Thoracic aorta (tissue), 2 donors: Measurements from ENCODE around the gene BIRC7. TPM values are rescaled to one million over a fixed set of nuclear protein-coding genes. Genes with fewer than 3 reads are reported as not detected.

Experiments
- ATAC-seq: fragments of 150-250 bp; one replicate; pipeline ENCODE4 v1.8.0; 2017; ENCODE audit warnings: low read depth; ENCODE audit not compliant: insufficient number of reproducible peaks, low FRiP score
- DNase-seq: peaks from one replicate; pipeline ENCODE4 v3.0.0-alpha.2; 2020; ENCODE audit warnings: low spot score
- H3K27ac ChIP-seq, 2 donors: fragments of 200-600 bp; sonication (generic); 1 replicate in 1 of 2; 2 replicates in 1 of 2; pipeline ENCODE4 v1.5.1; 2016; ENCODE audit warnings: mild to moderate bottlenecking in 2 of 2, moderate library complexity in 2 of 2
- H3K27me3 ChIP-seq: fragments of 200-600 bp; sonication (generic); replicated peaks from 2 replicates; pipeline ENCODE4 v1.6.0; 2016; ENCODE audit warnings: mild to moderate bottlenecking; ENCODE audit not compliant: insufficient read depth
- H3K36me3 ChIP-seq: fragments of 200-600 bp; sonication (generic); one replicate; pipeline ENCODE4 v1.5.1; 2016
- H3K4me1 ChIP-seq, 2 donors: fragments of 200-600 bp; sonication (generic); 1 replicate in 1 of 2; 2 replicates in 1 of 2; pipeline versions ENCODE4 v1.5.1 to v1.6.0; 2016; ENCODE audit warnings: low read depth in 2 of 2, mild to moderate bottlenecking in 1 of 2; ENCODE audit not compliant: control insufficient read depth in 1 of 2
- H3K4me3 ChIP-seq: fragments of 200-600 bp; sonication (generic); 2 replicates; pipeline ENCODE4 v1.5.1; 2016; ENCODE audit warnings: mild to moderate bottlenecking
- H3K9me3 ChIP-seq: fragments of 200-600 bp; sonication (generic); 2 replicates; pipeline ENCODE4 v1.5.1; 2016
- total RNA-seq, 2 donors: library from RNA; depleted of rRNA; stranded (reverse); fragments of >200 nt; gene quantifications; one replicate each; pipeline versions ENCODE4 v1.1.0 to v1.2.3, GENCODE V29; 2016
- TF ChIP-seq, protein P1 (sequence below): fragments of 200-600 bp; sonication (generic); IDR thresholded peaks from one replicate; pipeline ENCODE4 v1.5.1; 2019; ENCODE audit warnings: antibody characterized with exemption

Gene BIRC7
- total RNA-seq, 2 donors from 2014 or later, result not detected

GRCh38 chr20:63273059-63273579 lies 37.4 kb downstream of the BIRC7 start:
- peaks cover 17 to 25% of the 10 kb centered on the region in 2 donors for H3K4me1 ChIP-seq
- TF ChIP-seq, protein P1, sequence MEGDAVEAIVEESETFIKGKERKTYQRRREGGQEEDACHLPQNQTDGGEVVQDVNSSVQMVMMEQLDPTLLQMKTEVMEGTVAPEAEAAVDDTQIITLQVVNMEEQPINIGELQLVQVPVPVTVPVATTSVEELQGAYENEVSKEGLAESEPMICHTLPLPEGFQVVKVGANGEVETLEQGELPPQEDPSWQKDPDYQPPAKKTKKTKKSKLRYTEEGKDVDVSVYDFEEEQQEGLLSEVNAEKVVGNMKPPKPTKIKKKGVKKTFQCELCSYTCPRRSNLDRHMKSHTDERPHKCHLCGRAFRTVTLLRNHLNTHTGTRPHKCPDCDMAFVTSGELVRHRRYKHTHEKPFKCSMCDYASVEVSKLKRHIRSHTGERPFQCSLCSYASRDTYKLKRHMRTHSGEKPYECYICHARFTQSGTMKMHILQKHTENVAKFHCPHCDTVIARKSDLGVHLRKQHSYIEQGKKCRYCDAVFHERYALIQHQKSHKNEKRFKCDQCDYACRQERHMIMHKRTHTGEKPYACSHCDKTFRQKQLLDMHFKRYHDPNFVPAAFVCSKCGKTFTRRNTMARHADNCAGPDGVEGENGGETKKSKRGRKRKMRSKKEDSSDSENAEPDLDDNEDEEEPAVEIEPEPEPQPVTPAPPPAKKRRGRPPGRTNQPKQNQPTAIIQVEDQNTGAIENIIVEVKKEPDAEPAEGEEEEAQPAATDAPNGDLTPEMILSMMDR, result no peak
- H3K27me3 ChIP-seq, result no peaks in the 10 kb centered on the region
- DNase-seq (no peak), ATAC-seq (no peak)
- peak overlapping the region in 1 of 2 donors; percentile 43 for H3K27ac ChIP-seq
- no peaks in the 10 kb centered on the region for H3K9me3 ChIP-seq
- H3K4me3 ChIP-seq, result peak overlapping the region; percentile 93
- peaks cover 15% of the 10 kb centered on the region for H3K36me3 ChIP-seq

DNA sequence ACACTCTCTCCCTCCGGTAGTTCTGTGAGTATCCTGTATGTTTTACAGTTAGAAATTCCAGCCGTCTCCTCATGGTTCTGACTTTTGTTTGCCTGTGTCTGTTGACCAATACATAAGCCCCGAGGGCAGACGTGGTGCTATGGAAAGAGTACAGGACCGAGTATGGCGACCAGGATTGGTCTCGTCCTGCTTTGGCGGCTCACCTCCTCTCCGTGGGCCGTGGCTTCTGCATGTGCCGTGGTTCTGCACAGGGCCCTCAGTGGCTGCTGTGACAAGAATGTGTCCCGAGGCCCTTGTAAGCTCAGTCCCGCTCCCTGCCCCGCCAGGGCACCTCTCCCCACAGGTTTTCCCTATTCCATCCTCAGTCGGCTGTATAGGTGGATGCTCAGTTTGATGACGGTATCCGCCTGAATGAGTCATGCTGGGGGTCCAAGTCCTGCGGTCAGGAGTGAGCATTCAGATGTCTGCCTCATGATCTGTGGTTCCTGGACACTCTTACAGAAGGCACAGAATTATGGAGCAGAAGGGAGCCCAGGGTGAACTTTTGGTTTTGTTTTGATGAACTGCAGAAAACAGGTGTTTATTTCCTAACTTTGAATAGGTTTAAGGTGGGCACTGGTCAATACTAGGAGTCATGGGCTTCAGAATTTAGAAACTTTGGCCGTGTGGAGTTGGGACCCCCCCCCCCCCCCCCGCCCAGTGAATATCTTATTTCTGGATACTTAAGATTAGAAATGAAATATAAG lies 38.1 kb downstream of the BIRC7 start:
- Histone ChIP-seq H3K36me3 (peaks cover 21% of the 10 kb centered on the region), H3K4me1 (peaks cover 17 to 25% of the 10 kb centered on the region in 2 donors), H3K9me3 (no peaks in the 10 kb centered on the region), H3K27ac (no peak overlapping the region), H3K4me3 (peak overlapping the region; percentile 93), H3K27me3 (no peaks in the 10 kb centered on the region)
- TF ChIP-seq, protein P1, result no peak
- DNase-seq (no peak), ATAC-seq (no peak)

DNA sequence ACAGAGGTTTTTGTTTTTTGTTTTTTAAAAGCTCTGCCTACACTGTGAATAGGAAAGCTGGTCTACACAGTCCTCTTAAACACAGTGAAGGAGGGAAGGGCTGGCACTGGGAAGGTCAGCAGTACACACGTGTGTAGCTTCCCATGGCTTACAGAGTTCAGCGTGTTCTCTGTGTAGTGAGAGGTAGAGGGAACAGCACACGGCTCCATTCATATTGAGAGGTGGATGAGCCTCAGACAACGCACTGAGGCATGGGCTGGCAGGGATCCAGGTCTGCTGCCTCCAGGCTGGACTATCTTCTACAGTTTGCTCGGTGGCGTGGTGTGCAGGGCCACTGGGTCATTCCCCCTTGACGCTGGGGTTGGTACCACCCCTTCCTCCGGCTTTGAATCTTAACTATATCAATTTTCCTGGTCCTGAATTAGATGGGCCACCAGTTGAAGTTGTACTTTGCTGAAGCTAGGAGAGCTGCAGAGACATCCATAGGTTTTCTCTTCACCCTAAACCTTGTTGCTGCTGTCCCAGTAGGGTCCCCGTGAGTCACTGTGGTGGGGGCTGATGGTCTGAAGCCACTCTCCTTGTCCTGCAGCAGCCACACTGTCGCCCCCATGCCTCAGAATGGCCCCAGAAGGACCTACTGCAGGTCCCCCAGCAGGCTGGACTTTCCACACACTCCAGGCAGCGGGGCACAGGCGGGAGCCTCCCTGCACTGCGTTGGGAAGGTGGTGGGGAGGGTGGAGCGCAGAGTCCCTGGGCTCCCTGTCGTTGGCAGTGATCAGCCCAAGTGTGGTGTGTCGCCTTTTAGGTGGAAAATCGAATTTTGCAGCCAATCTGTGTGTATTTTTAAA lies 38.9 kb downstream of the BIRC7 start:
- H3K9me3 ChIP-seq, result no peaks in the 10 kb centered on the region
- DNase-seq, result no peak
- no peak overlapping the region for H3K27ac ChIP-seq
- peaks cover 29% of the 10 kb centered on the region for H3K36me3 ChIP-seq
- TF ChIP-seq, protein P1, result no peak
- no peak for ATAC-seq
- H3K4me1 ChIP-seq, result peaks cover 17 to 25% of the 10 kb centered on the region in 2 donors
- H3K4me3 ChIP-seq, result no peak overlapping the region
- H3K27me3 ChIP-seq, result no peaks in the 10 kb centered on the region

- H3K27ac ChIP-seq, result no peak overlapping the region
- H3K4me3 ChIP-seq, result no peak overlapping the region
- TF ChIP-seq, protein P1, result no peak
- no peaks in the 10 kb centered on the region for H3K9me3 ChIP-seq
- peaks cover 41% of the 10 kb centered on the region for H3K36me3 ChIP-seq
- DNase-seq, result no peak
- H3K27me3 ChIP-seq, result no peaks in the 10 kb centered on the region
- no peak for ATAC-seq
- H3K4me1 ChIP-seq, result peaks cover 17 to 25% of the 10 kb centered on the region in 2 donors
These were observed 40.1 kb downstream of the BIRC7 start for GRCh38 chr20:63275825-63276224.

DNA sequence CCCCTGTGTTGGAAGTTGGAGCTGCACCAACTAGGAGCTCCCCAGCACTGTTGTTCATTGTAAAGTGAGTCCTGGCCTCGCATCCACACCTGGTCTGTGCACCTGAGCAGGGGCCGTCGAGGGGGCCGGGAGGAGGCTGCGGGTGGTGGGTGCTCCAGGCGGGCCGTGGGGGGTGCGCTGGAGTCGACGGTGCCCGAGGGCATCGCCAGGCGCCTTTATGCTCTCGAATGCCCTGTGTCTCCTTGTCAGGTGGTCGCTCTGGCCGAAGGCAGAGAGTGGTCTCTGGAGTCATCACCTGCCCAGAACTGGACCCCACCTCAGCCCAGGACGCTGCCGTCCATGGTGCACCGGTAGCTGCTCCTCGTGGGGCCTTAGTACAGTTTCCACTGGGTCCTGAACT lies 41.3 kb downstream of the BIRC7 start:
- no peak for DNase-seq
- Histone ChIP-seq H3K9me3 (no peaks in the 10 kb centered on the region), H3K27ac (no peak overlapping the region), H3K27me3 (no peaks in the 10 kb centered on the region), H3K4me3 (no peak overlapping the region), H3K4me1 (peaks cover 12 to 21% of the 10 kb centered on the region in 2 donors), H3K36me3 (peaks cover 46% of the 10 kb centered on the region)
- no peak for ATAC-seq
- TF ChIP-seq, protein P1, result no peak
